Esophagus mucosa (tissue), 1 donor: ENCODE data around the gene MUTYH. TPM values are rescaled to one million over a fixed set of nuclear protein-coding genes. Genes with fewer than 3 reads are reported as not detected.
"Not testable (repeated sequence)": the region's sequence is repeated elsewhere in the genome, so short reads cannot be mapped to it uniquely, and the experiment has no call there.

ENCODE experiments used
- ATAC-seq: fragments of 200-7000 bp; cut with Tn5 transposase; one replicate; pipeline ENCODE4 v1.9.1; 2020
- total RNA-seq: library from RNA; stranded (reverse); gene quantifications from one replicate; pipeline ENCODE4 v1.2.4, GENCODE V29; 2023
- donor health status: DM: yes; HTN: yes; CAD: no.

MUTYH gene
- total RNA-seq, 1 donor from 2014 or later, result 10.8 TPM

DNA sequence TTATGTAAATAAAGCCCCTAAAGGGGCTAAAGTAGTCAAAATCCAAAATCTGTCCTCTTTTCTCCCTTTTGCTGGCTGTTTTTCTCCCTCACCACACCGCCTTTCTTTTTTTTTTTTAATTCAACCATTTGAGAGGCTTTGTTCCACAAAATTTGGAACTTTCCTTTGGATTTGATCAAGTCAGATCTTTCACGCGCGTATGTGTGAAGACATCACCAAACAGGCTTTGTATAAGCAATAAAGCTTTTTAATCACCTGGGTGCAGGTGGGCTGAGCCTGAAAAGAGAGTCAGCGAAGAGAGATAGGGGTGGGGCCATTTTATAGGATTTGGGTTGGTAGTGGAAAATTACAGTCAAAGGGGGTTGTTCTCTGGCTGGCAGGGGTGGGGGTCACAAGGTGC is 18.8 kb downstream of the MUTYH start:
- no peak for ATAC-seq

DNA sequence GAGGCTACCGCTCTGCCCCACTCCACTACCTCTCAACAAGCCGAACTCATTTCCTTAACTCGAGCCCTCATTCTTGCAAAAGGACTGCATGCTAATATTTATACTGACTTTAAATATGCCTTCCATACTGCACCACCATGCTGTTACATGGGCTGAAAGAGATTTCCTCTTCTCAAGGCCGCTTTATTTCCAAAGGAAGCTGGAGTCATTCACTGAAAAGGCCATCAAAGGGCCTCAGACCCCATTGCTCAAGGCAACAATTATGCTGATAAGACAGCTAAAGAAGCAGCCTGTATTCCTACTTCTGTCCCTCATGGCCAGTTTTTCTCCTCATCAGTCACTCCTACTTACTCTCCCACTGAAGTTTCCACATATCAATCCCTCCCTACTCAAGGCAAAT is 20.5 kb downstream of the MUTYH start:
- ATAC-seq, result no peak

DNA sequence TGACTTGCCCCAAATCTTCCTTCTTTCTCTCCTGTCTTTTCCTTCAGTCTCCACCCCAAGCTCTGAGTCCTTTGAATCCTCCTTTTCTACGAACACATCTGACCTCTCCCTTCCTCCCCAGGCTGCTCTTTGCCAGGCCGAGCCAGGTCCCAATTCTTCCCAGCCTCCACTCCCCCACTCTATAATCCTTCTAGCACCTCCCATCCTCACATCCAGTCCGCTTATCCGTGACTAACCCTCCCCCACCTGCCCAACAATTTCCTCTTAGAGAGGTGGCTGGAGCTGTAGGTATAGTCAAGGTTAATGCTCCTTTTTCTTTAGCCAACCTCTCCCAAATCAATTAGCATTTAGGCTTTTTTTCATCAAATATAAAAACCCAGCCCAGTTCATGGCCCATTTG is 23.1 kb downstream of the MUTYH start:
- no peak for ATAC-seq

DNA sequence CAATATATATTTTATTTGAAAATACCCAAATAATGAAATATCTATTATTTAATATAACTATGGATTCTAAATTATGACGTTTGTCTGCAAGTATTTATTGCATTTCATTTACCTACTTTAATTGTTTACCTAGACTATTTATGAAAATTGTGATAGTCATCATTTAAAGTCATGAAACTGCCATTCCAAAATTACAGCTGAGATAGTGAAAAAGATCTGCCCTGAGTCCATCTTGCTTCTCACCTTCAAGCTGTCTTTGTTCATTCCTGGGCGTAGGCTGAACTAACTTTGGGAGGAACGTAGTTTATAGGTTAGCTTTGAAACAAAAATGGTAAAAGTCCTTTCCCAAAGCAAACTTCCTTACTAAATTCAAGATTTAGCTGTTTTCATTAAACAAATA is 26.0 kb downstream of the MUTYH start:
- ATAC-seq, result no peak

DNA sequence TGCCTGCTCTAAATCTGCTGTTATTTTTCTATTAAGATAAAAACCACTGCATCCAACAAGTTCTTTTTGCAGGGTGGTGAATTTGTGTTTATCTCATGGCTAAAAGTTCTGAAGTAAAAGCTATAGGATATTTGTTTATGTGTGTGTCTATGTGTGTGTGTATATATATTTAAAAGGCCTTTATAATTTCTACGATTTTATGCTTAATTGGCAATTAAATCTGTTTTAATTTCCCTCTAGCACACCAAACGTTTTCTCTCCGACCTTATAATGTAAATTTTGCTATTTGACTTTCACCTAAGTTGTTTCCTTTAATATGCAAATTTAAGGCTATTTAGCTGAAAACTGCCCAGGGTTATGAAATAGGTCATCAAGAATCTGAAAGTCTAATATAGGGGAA is 33.3 kb downstream of the MUTYH start:
- ATAC-seq, result no peak

DNA sequence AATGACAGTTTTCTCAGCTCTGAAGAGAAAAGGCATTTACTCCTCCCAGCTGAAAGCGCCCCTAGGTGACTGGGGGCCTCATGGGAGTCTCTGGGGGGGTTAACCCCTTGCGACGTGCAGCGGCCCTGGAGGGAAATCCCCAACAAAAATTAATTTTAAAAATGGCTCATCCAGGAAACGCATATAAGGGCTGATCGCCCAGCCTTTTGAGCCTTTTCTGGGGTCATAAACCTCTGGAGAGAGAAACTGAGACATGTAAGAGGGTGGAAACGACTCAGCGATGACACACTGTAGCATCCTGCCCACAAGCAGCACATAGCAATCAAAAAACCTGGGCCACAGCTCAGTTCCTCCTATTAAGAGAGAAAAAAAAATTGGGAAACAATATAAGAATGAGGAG is 33.9 kb downstream of the MUTYH start:
- no peak for ATAC-seq

DNA sequence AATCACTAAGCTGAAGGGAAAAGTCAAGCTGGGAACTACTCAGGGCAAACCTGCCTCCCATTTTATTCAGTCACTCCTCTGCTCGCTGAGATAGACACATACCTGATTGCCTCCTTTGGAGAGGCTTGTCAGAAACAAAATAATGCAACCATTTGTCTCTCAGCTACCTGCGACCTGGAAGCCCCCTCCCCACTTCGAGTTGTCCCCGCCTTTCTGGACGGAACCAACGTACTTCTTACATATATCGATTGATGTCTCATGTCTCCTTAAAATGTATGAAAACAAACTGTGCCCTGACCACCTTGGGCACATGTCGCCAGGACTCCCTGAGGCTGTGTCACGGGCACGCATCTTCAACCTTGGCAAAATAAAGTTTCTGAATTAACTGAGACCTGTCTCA is 35.0 kb downstream of the MUTYH start:
- ATAC-seq, result no peak

DNA sequence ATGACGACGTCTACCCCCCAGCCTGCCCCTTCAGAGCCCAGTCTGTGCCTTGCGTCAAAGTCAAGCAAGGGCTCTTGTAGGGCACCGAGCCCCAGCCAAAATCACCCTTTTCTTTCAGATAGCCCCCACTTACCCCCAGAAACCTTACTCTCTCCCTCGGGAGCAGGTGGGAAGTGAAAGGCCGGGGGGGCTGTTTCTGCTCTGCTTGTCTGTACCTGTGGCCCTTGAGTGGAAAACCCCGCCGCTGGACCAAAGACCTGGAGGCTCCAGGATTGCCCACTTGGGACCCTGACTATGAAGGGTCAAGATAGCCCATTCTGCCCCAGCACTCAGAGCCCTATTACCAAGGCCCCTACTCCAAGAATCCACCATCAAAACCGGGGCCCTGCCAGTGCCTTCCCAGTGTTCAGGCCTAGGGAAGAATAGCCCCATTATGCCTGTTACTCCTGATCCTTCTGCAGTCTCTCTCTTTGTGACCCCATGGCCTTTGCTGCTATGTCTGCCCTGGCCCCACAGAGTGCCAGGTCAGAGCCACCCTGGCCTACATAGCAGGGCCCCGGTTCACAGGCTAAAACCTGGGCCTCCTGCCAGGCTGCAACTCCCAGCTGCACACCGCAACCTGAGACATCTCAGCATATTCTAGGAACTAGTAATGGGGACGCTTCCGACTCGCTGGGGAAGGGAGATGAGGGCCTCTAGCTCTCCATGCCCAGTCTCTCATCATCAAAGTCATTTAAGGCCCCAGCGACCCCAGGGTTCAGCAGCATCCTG is 35.7 kb downstream of the MUTYH start:
- peak; percentile 1 for ATAC-seq

DNA sequence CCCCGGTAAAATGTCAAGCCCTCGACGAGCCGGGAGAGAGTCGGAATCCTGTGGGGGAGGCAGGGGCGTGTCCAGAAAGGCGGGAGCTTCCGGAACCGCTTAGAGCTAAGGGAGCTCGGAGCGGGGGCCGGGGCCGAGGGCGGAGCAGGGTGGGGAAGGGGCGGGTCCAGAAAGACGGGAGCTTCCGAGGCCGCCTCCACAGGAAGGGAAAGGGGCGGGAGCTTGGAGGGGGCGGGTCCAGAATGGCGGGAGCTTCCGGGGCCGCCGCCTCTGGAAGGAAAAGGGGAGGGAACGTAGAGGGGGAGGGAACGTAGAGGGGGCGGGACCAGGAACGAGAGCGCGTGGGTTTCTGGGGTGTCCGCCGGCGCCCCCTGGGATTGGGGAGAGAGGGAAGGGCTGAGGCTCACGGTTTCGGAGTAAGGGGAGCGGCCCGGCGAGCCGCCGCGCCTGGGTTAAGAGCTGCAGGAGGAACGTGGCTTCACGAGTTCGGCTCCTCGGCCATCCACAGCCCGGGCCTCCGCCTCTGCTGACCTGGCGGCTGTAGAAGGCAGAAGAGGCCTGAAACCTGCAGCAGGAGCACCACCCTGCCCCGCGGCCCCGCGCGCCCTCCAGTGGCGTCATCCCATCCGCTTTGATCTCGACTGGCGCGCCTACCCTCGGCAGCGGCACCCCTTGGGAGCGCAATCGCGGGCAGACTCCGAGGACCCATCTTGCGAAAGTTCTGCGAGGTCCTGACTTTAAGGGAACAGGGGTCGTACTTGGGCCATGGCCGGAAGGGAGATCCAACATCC is 36.5 kb downstream of the MUTYH start:
- peak; percentile 96 for ATAC-seq

DNA sequence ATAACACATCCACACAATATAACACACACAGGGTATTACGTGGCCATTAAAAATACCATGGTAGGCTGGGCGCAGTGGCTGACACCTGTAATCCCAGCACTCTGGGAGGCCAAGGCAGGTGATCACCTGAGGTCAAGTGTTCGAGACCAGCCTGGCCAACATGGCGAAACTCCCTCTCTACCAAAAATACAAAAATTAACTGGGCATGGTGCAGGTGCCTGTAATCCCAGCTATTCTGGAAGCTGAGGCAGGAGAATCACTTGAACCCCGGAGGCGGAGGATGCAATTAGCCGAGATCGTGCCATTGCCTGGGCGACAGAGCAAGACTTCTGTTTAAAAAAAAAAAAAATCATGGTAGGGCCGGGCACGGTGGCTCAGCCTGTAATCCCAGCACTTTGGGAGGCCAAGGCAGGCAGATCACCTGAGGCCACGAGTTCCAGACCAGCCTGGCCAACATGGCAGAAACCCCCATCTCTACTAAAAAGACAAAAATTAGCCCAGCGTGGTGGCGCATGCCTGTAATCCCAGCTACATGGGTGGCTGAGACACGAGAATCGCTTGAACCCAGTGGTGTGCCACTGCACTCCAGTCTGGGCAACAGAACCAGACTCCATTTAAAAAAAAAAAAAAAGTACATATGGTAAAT is 37.6 kb downstream of the MUTYH start:
- ATAC-seq, result no peak

DNA sequence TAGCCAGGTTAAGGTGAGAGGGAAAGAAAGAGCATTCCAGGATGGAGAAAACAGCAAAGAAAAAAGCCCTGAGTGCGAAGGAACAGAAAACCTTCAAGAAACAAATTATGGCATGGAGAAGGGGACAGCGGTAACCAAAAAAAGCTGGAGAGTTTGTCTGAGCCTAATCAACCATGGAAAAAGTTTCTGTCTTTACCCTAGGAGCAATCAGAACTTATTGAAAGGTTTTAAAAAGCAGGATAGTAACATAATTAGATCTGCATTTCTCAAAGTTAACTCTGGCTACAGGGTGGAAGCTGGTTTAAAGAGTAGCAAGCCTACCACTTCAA is 39.6 kb downstream of the MUTYH start:
- ATAC-seq, result no peak

DNA sequence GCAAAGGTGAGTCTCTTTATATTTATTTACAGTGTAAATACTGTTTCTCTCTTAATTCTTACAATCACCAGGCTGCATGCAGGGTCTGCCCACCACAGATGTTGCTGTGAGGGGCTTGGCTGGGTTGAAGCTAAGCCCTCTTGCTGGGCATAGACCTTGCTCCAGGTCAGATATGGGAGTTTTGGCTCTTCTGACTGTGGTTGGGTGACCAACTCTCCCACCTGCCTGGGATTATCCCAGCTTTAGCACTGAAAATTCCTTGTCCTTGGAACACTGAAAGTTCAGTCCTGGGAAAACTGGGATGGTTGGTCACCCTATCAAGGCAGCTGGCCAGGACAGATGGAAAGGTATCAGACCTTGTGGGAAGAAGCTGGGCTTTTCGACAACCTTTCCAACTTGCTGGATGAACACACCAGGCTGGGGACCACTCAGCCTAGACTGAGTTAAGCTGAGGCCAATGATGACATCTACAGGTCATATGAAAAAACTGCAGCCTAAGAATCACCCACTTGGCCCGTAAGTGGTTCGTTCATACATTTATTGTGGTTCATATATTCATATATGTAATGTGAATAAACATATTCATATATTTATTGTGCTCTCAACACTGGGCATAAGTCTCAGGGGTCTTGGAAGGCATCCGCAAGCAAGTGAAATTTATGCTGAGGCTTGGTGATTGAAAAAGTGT is 40.1 kb downstream of the MUTYH start:
- ATAC-seq, result no peak

DNA sequence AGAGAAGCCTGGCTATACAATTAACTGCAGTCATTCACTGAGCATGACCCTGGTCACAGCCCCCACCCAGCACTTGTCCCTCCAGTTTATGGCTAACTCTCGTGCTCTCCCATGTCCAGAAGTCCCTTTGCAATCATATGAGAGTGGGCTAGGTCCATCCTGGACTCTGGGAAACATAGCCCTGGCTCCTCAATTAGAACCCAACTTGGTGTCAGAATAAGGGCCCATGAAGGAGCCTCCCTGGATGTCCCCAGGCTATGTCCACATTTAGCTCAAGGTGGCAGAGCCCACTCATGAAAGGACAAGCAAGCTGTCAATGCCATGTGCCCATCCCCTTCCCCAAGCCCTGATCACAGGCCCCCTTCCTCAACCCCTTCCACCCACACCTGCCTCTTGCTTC is 40.9 kb downstream of the MUTYH start:
- ATAC-seq, result no peak

DNA sequence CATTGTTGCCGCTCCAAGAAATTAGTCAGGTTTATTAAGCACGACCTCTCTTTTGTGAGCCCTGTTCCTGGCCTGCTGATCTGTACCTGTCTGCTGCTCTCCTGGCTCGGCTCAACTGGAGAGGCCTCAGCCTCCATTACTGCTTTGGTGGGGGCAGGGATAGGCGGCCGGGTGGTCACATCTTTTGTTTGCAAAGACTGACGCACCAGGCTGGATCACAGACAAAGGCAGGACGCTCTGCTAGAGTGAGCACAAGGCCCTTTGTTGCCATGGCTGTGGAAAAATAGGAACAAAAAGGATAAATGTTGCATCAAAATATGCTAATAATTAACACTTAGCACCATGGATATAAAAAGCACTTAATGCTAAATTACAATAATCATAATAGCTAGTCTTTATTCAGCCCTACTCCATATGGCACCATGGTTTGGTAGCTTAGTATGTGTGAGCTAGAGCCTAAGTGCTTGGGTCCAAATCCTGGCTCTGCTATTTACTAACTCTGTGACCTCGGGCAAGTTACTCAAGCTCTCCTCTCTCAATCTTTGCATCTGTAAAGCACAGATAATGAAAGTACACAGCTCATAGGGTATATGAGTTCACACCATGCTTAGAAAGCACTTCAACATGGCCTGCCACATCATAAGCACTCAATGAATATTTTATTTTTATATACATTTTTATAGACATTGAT is 42.4 kb downstream of the MUTYH start:
- no peak for ATAC-seq

DNA sequence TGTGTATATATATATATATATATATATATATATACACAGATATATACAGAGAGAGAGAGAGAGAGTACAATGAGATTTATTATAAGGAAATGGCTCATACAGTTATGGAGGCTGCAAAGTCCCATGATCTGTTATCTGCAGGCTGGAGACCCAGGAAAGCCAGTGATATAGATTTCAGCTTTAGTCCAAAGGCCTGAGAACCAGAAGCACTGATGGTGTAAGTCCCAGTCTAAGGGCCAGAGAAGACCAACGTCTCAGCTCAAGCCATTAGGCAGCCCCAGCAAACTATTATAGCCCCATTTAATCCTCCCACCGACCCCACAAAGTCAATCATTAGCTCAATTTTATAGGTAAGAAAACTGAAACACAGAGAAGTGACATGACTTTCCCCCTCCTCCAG is 48.5 kb downstream of the MUTYH start:
- no peak for ATAC-seq

DNA sequence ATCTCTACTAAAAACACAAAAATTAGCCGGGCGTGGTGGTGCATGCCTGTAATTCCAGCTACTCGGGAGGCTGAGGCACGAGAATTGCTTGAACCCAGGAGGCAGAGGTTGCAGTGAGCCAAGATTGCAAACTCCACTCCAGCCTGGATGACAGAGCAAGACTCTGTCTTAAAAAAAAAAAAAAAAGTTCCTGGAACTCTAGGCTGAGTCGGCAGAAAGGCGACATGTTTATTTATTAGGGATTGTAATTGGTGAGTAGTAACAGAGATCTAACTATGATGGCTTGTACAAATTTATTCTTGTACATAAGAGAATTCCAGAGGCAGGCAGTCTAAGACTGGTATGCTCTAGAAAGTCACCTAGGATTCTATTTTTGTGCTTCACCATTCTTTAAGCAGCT is 49.2 kb downstream of the MUTYH start:
- ATAC-seq, result not testable (repeated sequence)

DNA sequence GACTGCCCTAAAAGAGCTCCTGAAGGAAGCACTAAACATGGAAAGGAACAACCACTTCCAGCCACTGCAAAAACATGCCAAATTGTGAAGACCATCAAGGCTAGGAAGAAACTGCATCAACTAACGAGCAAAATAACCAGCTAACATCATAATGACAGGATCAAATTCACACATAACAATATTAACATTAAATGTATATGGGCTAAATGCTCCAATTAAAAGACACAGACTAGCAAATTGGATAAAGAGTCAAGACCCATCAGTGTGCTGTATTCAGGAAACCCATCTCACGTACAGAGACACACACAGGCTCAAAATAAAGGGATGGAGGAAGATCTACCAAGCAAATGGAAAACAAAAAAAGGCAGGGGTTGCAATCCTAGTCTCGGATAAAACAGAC is 53.7 kb downstream of the MUTYH start:
- ATAC-seq, result not testable (repeated sequence)

DNA sequence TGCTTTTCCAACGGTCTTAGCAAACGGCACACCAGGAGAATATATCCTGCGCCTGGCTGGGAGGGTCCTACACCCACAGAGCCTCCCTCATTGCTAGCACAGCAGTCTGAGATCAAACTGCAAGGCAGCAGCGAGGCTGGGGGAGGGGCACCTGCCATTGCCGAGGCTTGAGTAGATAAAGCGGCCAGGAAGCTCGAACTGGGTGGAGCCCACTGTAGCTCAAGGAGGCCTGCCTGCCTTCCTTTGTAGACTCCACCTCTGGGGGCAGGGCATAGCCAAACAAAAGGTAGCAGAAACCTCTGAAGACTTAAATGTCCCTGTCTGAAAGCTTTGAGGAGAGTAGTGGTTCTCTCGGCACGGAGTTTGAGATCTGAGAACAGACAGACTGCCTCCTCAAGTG is 55.4 kb downstream of the MUTYH start:
- ATAC-seq, result not testable (repeated sequence)

DNA sequence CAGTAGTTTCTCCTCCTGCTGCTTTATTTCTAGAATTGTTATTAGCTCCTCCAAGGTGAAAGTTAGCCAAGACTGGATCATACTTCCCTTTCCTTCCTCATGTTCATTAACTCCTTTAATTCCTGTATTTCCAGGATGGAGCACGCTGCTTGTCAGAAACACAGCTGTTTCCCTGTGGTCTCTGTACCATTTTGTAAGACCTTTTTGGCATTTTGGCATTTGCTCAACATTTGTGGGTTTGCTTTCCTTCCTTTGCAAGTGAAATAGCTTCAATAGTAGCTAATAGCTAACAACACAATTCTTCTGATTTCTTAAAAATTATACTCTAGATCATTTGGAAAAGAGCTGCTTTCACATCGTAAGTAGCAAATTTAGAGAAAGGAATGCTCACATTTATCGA is 57.9 kb downstream of the MUTYH start:
- no peak for ATAC-seq
